ENCODE results near the gene PRKCA. TPM values are rescaled to one million over a fixed set of nuclear protein-coding genes. Genes with fewer than 3 reads are reported as not detected.

Gene PRKCA
- total and polyA plus RNA-seq, 2 of the 13 experiments (the other 11 are each of a cell fraction or from before 2014, with no cell fraction given), result 18.5 to 21.5 TPM

DNA sequence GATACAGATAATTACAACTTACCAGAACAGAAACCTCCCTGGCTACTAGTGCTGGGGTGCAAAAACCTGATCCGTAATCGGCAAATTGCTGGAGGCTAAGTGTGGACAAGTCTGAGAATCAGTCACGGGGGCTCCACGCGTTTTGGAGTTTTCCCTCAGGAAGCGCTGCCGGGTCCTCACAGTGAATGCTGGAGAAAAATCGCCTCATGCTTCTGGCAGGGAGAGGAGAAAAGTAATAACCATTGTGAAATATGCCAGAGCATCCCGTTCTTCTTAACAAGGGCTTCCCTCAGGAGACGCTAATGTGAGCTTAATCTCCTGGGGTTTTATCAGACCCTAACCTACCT lies 453.5 kb downstream of the PRKCA start:
- WGBS (ENCODE audit: low lambda C conversion rate), result 95% methylated on average over 10 of the region's 10 CpGs
- H3K4me3 ChIP-seq (replicated peaks in 1 of 3; ENCODE audit: insufficient read depth in 1 of 3, low read depth in 2 of 3, low read length in 3 of 3), result no peak overlapping the region
- no peaks in the 10 kb centered on the region for H3K4me1 ChIP-seq (ENCODE audit: insufficient read depth, low read length)
- no peaks in the 10 kb centered on the region for H3K9me3 ChIP-seq (ENCODE audit: low read length)
- H3K36me3 ChIP-seq (replicated peaks in 1 of 2; ENCODE audit: control insufficient read depth in 1 of 2, insufficient read depth in 2 of 2, low read length in 2 of 2), result peaks cover 3 to 13% of the 10 kb centered on the region in 2 experiments; a peak in 3 of 5 replicates
- FAIRE-seq (no peak), ATAC-seq (no peak), DNase-seq (ENCODE audit: low spot score) (no peak)
- no peaks in the 10 kb centered on the region for H3K79me2 ChIP-seq (ENCODE audit: insufficient read depth, low read length)
- TF ChIP-seq CCDC6 (CRISPR knock-in tag; IDR thresholded peaks at IDR 0.05) (no peak), PTBP1 (IDR thresholded peaks at IDR 0.05; ENCODE audit: low read depth, low read length, poor library complexity, severe bottlenecking) (no peak), MTF2 (CRISPR knock-in tag; IDR thresholded peaks at IDR 0.05; ENCODE audit: borderline replicate concordance) (no peak), TCF7L2 (IDR thresholded peaks at IDR 0.05; ENCODE audit: low read depth, low read length) (no peak), KDM5B (CRISPR knock-in tag; IDR thresholded peaks at IDR 0.05; ENCODE audit: borderline replicate concordance) (no peak), HOXA7 (CRISPR knock-in tag; IDR thresholded peaks at IDR 0.05) (no peak), ZNF333 (CRISPR knock-in tag; IDR thresholded peaks at IDR 0.05; ENCODE audit: borderline replicate concordance) (no peak), EED (CRISPR knock-in tag; IDR thresholded peaks at IDR 0.05) (no peak), NCOR1 (IDR thresholded peaks at IDR 0.05; ENCODE audit: borderline replicate concordance, low read length) (no peak), KLF6 (CRISPR knock-in tag; IDR thresholded peaks at IDR 0.05) (no peak), ZNF143 (CRISPR knock-in tag; IDR thresholded peaks at IDR 0.05) (no peak), ZNF101 (CRISPR knock-in tag; IDR thresholded peaks at IDR 0.05; ENCODE audit: borderline replicate concordance, low read depth) (no peak), DDIT3 (CRISPR knock-in tag; IDR thresholded peaks at IDR 0.05) (no peak), SALL2 (CRISPR knock-in tag; IDR thresholded peaks at IDR 0.05) (no peak)
- TF ChIP-seq, protein P1, sequence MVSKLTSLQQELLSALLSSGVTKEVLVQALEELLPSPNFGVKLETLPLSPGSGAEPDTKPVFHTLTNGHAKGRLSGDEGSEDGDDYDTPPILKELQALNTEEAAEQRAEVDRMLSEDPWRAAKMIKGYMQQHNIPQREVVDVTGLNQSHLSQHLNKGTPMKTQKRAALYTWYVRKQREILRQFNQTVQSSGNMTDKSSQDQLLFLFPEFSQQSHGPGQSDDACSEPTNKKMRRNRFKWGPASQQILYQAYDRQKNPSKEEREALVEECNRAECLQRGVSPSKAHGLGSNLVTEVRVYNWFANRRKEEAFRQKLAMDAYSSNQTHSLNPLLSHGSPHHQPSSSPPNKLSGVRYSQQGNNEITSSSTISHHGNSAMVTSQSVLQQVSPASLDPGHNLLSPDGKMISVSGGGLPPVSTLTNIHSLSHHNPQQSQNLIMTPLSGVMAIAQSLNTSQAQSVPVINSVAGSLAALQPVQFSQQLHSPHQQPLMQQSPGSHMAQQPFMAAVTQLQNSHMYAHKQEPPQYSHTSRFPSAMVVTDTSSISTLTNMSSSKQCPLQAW (CRISPR knock-in tag; IDR thresholded peaks at IDR 0.05), result no peak
- TF ChIP-seq, protein P2, sequence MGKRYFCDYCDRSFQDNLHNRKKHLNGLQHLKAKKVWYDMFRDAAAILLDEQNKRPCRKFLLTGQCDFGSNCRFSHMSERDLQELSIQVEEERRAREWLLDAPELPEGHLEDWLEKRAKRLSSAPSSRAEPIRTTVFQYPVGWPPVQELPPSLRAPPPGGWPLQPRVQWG (CRISPR knock-in tag; IDR thresholded peaks at IDR 0.05; ENCODE audit: borderline replicate concordance, low read depth), result no peak
- TF ChIP-seq, protein P3, sequence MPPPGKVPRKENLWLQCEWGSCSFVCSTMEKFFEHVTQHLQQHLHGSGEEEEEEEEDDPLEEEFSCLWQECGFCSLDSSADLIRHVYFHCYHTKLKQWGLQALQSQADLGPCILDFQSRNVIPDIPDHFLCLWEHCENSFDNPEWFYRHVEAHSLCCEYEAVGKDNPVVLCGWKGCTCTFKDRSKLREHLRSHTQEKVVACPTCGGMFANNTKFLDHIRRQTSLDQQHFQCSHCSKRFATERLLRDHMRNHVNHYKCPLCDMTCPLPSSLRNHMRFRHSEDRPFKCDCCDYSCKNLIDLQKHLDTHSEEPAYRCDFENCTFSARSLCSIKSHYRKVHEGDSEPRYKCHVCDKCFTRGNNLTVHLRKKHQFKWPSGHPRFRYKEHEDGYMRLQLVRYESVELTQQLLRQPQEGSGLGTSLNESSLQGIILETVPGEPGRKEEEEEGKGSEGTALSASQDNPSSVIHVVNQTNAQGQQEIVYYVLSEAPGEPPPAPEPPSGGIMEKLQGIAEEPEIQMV (CRISPR knock-in tag; IDR thresholded peaks at IDR 0.05; ENCODE audit: low read depth), result no peak
- no peak overlapping the region for H3K4me2 ChIP-seq (ENCODE audit: low read depth, low read length)
- in situ Hi-C loops (cut with HindIII; ENCODE audit: extremely low pct_ligation_motif_present, low pct_unique_long_range_greater_than_20kb), result no loop called here
- ChIA-PET POLR2A (no interaction called here), CTCF (ENCODE audit: low intra/inter-chr PET ratio, low total read pairs) (no interaction called here)
- no peak overlapping the region for H3K27ac ChIP-seq (ENCODE audit: extremely low read length, insufficient read depth, low read length)
- intact Hi-C loops (cut with micrococcal nuclease; ENCODE audit: unreplicated experiment), result no loop called here
- H4K20me1 ChIP-seq (ENCODE audit: insufficient read depth, low read length), result no peaks in the 10 kb centered on the region
- H3K9ac ChIP-seq (ENCODE audit: insufficient read depth, low read depth, low read length), result no peak overlapping the region
- no peak overlapping the region for H2AFZ ChIP-seq (ENCODE audit: low read length)
- no peaks in the 10 kb centered on the region for H3K27me3 ChIP-seq (ENCODE audit: control insufficient read depth in 1 of 2, insufficient read depth in 2 of 2, low read length in 2 of 2)
- no TSS peak for BruUV-seq (replicated peaks)

Data from HepG2 (cell line).